GM21619 (cell line): ENCODE measurements around the gene VAV2.
A peak's percentile ranks its signal among the peaks of the same experiment; 100 is the strongest.
"Not testable (repeated sequence)": the region's sequence is repeated elsewhere in the genome, so short reads cannot be mapped to it uniquely, and the experiment has no call there.

Source experiments
- ATAC-seq: cut with Tn5 transposase; IDR thresholded peaks from one replicate; pipeline ENCODE4 v1.9.1; 2021; ENCODE audit not compliant: unreplicated experiment

Gene VAV2

GRCh38 chr9:133969681-133970580 lies 22.2 kb downstream of the VAV2 start:
- ATAC-seq: no peak

- ATAC-seq: no peak
These were observed 23.0 kb downstream of the VAV2 start for GRCh38 chr9:133968966-133969617.

- ATAC-seq: peak; percentile 44
These were observed 23.7 kb downstream of the VAV2 start for GRCh38 chr9:133968428-133968827.

- ATAC-seq: no peak
These were observed 24.9 kb downstream of the VAV2 start for GRCh38 chr9:133967024-133967741.

- no peak for ATAC-seq
These were observed 27.7 kb downstream of the VAV2 start for GRCh38 chr9:133964463-133964862.

- no peak for ATAC-seq
These were observed 29.0 kb downstream of the VAV2 start for GRCh38 chr9:133963166-133963565.

GRCh38 chr9:133962341-133962740 lies 29.8 kb downstream of the VAV2 start:
- ATAC-seq: no peak

- ATAC-seq: no peak
These were observed 30.6 kb downstream of the VAV2 start for GRCh38 chr9:133961226-133962165.

- ATAC-seq: no peak
These were observed 31.5 kb downstream of the VAV2 start for GRCh38 chr9:133960568-133961129.

GRCh38 chr9:133959966-133960567 lies 32.1 kb downstream of the VAV2 start:
- ATAC-seq: no peak

- peak; percentile 8 for ATAC-seq
These were observed 33.0 kb downstream of the VAV2 start for GRCh38 chr9:133959171-133959570.

GRCh38 chr9:133958756-133959155 lies 33.4 kb downstream of the VAV2 start:
- ATAC-seq: peak; percentile 32

- ATAC-seq: not testable (repeated sequence)
These were observed 34.4 kb downstream of the VAV2 start for GRCh38 chr9:133957772-133958171.

- ATAC-seq: no peak
These were observed 34.8 kb downstream of the VAV2 start for GRCh38 chr9:133957328-133957727.

- no peak for ATAC-seq
These were observed 35.5 kb downstream of the VAV2 start for GRCh38 chr9:133956520-133957076.

GRCh38 chr9:133955821-133956411 lies 36.2 kb downstream of the VAV2 start:
- ATAC-seq: peak; percentile 28

GRCh38 chr9:133954862-133955529 lies 37.1 kb downstream of the VAV2 start:
- no peak for ATAC-seq

GRCh38 chr9:133953976-133954709 lies 38.0 kb downstream of the VAV2 start:
- ATAC-seq: no peak
